ENCODE measurements around the gene ZNF362.

Gene ZNF362

DNA sequence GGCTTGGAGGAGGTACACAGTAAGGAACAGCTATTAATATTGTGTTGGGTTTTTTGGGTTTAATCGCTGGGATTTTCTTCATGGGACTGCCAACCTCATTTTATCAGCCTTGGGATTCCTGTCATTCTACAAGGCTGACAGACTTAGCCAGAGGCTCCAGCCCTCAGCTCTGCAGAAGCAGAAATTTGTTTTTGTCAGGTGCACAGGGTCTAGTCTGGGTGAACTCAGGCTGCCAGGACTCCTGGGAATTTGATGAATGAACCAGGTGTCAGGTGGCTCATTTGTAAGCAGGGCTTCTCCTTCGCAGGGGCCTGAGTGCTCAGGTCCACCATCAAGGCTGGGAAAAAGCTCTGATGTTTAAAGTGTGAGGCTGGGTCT lies 11.5 kb upstream of the ZNF362 start:
- DNase-seq (ENCODE audit: low read depth): no peak

DNA sequence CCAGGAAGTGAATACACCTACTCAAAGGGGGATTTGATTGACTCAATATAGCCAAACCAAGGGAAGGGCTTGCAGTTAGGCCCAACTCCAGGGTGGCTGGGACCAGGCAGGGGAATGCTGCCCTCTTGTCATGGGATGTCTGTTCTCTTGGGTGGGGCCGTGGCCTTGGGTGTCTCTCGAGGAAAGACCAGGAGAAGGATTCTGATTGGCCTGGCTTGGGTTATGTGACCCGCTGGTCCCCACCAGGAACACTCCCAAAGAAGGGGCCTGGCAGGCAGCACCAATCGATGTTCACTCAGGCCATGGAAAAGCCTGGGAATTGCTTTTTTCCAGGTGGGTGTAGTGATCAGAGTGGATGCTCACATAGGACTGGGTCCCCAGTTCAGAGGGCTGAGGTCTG lies 10.1 kb upstream of the ZNF362 start:
- no peak for DNase-seq (ENCODE audit: low read depth)

DNA sequence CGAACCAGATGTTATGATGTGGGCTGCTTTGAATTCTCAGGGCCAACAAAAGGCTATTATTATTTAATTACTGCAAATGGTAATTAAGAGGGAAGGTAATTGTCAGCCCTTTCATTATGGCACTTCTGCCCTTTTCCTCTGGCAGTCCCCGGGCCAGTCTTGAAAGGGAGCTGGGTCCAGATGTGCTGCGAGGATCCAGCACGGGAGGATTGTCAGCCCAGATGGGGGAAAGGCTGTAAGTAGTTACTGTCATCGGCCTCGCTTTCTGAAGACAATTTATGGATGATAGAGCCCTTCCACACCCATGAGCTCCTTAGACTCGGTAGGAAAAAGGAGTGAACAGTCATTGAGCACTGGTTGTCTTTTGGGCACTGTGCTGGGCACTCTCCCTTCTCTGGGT lies 8.7 kb upstream of the ZNF362 start:
- DNase-seq (ENCODE audit: low read depth): no peak

DNA sequence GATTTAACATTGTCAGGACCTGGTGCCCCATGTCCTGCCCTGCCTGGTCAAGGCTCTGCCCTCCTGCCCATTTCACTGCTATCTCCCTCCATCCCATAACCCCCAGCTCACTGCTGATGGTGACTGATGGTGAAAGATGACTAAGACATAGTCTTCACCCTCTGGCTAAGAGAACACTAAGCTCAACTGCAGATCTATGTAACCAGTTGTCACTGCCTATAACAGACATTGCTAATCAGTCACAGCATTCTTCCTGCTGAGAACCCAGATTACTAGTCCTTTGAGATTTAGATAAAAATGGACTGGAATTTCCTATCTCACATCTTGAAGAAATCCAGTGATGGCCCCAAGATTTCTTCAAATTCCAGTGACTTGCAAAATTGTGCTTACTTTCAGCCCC lies 8.0 kb upstream of the ZNF362 start:
- DNase-seq (ENCODE audit: low read depth): no peak

DNA sequence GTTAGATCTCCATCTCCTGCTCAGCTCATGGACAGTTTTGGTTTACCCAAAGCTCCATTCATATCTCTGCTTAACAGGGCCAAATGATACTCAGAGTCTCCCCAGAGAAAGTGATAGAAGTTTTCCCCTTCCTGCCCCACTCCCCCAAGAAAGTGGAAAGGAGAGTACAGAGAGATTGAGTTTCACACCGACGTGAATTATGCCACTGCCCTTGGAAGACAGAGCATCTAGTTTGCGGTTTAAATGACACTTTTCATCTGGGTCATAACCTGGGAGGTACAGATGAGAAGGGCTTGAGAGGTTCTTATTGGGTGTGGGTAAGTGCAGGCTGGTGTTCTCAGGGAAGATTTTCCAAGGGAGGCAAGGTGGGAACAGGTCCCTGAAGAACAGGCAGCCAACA lies 6.9 kb upstream of the ZNF362 start:
- DNase-seq (ENCODE audit: low read depth): no peak

DNA sequence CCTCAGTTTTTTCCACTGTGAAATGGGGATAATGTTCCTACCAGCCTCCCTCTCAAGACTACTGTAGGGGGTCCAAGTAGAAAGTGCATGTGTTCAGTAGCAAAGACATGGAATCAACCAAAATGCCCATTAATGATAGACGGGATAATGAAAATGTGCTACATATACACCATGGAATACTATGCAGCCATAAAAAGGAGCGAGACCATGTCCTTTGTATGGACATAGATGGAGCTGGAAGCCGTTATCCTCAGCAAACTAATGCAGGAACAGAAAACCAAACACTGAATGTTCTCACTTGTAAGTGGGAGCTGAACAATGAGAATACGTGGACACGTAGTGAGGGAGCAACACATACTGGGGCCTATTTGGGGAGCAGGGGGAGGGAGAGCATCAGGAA lies 6.1 kb upstream of the ZNF362 start:
- DNase-seq (ENCODE audit: low read depth): no peak

DNA sequence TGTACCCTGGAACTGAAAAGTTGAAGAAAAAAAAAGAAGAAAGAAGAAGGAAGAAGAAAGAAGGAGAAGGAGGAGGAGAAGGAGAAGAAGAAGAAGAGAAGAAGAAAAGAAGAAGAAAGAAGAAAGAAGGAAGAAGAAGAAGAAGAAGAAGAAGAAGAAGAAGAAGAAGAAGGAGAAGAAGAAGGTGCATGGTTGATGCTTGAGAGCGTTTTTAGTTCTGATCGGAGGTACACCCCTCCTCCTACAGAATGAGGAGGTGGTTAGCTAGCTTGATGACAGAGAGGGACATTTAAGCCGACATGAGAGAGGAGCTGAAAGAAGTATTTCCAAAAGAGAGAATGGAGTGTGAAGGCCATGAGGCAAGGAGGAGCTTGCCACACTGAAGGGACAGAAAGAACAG lies 5.6 kb upstream of the ZNF362 start:
- DNase-seq (ENCODE audit: low read depth): no peak

DNA sequence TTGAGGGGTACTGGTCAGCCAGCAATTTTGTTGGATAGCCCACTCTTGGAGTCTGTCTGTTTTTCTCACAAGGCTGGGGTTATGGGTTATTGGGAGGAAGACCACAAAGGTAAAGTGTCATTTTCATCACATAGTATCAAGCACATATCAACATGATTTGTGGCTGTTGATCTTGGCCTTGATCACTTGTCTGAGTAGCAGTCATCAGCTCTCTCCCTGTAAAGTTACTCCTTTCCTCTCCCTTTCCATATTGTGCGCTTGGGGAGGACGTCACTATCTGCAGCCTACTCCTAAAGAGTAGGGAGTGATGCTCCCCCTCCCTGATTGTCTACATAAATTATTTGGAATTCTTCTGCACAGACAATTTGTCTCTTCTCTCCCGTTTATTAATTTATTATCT lies 1.8 kb upstream of the ZNF362 start:
- DNase-seq (ENCODE audit: low read depth): no peak

DNA sequence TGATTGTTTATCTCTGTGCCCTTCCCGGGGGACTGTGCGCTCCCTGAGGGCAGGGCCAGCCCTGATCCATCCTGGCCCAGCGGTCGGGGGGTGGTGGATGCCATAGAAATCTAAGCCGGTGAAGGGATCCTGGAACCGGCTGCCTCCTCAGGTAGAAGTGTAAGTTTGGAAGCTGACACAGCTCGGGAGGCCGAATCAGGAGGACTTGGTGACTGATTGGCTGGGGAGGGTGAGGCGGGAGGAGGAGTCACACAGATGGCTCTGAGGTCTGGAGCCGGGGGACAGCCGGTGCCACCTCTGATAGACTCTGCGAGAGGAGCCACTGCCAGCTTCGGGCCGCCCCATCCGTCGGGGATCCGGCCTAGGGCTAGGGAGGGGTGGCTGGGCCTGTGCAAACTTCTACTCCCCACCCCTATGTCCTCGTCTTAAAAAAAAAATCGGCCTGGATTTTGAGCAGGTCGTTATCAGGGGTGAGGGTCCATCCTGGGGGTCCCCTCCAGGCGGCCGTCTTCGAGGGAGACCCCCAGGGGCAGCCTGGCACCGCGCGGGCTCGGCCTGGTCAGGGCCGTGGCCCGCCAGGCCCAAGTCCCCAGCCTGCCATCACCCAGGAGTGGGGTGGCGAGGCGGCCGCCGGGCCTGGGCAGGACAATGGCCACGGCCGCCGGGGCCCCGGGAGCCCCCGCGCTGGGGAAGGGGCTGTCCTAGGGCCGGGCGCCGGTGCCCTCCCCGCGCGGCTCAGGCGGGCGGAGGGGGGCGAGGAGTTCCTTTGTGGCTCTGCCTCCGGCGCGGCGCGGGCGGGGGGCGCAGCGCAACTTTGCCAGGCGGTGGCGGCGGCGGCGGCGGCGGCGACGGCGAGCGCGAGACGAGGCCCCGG lies 708 bp upstream of the ZNF362 start:
- peak; percentile 54 for DNase-seq (ENCODE audit: low read depth)

DNA sequence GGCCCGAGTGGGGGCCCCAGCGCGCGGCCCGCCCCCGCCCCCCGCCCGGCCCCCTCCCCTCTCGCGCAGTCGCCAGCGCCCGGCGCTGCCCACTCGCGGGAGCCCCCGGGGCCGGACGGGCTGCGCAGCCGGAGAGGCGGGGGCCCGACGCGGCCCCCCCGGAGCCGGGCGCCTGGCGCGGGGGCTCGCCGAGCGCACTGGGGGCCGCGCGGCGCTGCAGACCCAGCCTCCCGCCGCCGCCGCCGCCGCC lies 146 bp upstream of the ZNF362 start:
- no peak for DNase-seq (ENCODE audit: low read depth)

DNA sequence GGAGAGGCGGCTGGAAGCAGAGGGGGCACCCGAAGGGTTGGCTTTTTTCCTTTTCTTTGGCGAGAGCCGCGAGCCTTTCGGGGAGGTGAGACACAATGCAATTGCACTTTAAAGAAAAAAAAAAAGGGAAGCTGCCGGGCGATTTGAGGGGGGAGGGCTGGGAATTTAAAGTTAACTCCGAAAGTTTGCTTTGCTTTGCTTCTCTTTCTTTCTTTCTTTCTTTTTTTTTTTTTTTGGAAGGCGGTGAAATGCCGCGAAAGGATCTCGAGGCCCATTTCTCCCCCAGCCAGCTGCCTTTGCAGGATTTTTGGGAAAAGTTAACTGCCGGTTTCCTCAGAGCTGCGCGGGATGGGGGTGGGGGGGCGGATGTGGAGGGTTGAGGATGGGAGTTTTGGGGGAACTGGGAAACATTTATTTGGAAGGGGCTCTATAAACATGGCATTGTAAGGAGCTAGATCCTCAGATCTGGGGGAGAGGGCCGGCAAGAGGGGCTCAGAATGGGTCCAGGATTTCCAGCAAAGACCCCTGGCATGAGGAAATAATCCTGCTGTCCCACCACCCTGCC lies 997 bp downstream of the ZNF362 start:
- DNase-seq (ENCODE audit: low read depth): no peak

DNA sequence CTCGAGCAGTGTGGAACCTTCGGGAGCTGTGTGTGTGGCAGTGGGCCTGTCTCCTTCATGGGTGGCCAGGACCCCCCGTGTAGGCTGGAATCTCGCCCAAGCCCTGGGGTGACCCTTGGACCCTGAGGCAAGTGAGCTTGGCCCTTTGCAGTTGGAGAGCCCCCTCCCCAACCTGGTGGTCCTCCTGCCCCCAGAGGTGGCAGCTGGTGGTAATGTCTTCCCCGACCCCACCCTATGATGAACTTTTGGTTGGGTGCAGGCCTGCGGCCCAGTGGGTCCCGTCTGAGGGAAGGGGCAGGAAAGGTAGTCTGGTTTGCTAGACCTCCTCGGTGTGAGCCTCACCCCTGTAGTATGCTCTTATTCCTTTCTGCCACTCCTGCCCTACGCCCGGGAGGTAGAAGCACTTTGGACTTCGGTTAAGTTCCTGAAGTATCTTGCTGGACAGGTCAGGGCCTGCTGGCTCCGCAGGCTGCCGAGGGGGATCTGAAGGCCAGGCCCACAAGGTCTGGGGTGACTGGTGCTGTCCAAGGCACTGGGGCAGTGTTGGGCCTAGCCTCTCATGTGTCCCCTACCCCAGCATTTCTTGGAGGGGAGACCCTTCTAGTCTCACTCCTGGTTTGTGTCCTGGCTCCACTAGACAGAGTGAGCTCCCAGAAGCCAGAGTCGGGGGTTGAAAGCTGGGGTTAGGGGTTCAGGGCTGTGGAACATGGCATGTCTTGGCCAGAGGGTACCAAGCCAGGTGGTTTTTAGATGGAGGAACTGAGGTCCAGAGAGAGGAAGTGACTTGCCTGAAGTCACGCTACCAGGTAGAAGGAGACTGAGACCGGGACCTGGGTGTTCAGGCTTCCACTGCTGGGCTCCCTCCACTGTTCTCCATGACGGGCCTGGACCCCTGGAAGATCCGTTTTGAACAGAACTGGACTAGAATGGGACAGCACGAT lies 1.8 kb downstream of the ZNF362 start:
- no peak for DNase-seq (ENCODE audit: low read depth)

DNA sequence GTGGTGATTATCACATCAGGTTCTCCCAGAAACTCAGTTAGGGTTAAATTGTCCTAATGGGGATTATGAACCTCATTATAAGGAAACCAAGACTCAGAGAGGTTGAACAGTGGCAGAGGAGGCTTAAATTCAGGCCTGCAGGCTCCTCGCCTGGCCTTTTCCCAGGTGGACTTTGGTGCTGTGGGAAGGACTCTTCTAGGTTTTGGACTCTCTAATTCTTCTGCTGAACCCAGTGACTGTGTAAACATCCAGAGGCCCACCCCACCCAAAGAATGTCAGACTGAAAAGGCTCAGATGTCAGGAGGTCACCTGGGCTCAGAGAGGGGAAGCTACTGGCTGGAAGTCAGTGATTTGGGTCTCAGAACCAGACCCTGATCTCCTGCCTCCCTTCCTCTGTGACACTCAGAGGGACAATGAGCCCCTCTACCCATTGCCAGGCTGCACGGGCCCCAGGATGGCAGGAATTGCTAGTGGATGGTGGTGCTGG lies 2.5 kb downstream of the ZNF362 start:
- DNase-seq (ENCODE audit: low read depth): no peak

DNA sequence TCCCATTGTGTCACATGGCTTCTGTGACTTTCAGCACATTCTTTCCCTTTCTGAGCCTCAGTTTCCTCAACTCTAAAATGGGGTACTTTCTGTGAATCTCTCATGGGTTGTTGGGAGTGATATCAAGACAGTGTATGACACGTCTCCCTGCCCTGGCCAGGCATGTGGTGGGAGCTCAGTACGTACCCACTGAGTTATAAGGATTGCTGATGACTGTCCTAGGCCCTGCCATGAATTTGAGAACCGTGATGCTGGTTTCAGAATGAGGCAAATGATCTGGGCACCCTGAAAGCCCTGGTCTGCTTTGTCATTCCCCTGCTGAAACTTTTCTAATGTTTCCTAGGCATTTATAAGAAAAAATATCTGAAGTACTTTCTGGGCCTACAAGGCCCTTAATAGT lies 3.6 kb downstream of the ZNF362 start:
- DNase-seq (ENCODE audit: low read depth): no peak

DNA sequence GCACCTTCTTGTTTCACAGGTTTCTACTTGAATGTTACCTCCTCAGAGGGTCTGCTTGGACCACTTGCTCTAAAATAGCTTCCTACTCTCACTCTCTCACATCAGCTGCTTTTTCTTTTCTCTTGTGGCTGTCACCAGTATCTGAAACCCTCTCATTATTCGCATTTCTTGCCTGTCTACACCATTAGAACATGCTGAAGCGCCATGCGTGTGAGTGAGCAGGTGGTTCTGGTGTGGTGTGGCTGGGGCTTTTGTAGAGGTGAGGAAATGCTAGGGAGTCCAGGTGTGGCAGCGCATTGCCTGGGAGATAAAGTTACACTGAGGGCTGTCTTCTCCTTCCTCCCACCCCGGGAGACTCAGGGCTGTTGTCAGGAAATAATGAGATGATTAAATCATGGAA lies 4.1 kb downstream of the ZNF362 start:
- no peak for DNase-seq (ENCODE audit: low read depth)

DNA sequence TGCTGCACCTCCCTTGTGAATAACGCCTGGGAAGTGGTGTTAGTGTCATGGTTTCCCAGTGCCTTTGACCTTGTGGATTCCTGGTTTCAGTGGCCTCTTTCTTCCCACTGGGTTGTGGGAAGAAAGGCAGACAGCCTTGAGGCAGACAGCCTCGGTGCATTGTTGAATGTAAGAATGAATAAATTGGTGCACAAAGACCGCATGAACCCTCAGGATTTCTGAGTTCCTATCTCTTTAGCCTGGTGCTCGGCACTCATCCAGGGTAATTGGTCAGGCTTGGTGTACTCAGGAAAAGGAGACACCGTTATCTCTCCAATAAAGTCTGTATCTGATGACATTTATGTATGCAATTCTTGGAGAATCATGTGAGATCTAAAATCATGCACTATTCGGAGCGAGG lies 5.1 kb downstream of the ZNF362 start:
- DNase-seq (ENCODE audit: low read depth): no peak

DNA sequence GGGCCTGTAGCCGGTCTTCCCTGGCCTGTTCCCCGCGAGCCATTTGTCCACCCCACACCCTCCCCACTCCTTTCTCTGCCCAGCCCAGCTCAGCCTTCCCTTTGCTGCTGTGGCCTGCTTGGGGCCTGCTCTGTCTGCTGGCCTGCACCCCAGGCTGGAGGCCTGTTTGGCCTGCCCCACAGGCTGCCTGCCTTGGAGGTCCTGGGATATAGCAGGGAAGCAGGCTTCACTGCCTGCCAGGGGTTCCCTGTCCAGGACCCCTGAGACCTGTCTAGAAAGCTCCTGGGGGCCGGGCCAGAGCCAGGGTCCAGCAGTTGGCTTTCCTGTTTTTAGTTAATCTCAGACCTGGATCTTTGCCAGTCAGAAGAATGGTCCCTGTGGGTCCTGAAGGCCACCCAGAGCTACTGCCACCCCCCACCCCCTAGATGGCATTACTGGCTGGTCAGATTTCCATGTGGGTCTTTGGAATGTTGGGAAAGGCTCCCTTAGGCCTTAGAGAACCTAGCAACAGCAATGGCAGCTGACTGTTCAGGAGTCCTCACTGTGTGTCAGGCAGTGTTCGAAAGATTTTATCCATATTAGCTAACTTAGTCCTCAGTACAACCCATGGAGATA lies 7.7 kb downstream of the ZNF362 start:
- no peak for DNase-seq (ENCODE audit: low read depth)

DNA sequence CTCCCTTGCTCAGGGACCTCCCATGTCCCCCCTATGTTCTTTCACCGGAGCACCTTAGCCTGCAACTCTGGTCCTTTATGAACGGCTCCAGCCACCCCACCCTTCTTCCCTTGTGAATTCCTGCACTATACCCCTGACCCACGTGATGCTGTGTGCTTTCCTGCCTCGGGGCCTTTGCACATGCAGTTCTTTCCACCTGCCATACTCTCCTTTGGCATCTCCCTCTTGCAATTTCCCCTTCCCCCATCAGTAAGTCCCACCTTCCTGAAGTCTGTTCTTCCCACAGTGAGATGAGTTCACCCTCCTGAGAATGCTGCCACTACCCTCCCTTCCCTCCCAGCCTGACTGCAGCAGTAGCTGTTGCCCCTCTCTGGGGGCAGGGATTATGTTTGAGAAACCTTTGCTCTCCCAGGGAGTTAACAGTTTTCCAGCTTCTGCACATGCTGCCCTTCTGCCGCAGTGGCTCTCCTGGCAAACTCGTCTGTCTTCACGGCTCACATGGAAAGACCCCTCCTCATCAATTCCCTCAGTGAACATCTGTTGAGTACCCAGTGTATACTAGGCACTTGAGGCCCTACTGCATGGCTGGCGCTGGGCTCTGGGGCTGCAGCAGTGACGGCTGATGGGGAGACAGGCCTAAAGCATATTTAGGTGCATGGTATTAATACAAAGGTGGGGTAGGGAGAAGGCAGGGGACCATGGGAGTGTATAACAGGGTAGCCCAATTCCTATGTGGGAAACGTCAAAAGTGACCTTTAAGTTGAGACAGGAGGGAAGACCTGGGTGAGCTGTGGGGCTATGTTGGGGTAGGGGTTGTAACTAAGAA lies 9.7 kb downstream of the ZNF362 start:
- no peak for DNase-seq (ENCODE audit: low read depth)

DNA sequence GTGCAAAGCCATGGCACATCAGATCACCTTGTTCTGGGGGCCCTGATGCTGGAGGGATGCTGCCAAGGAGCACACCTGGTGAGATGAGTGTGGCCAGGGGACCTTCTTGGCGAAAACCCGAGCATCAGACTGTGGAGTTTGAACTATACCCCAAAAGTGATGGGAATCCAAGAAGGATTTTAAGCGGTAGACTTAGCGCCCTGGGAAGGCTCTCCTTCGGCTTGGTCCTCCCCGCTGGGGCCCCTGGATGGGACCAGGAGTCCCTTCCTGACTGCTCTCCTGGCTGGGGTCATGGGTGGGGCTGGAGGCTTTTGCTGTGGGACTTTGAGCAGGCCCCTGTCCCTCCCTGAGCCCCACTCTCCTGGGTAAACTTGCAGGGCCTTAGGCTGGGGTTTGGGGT lies 10.5 kb downstream of the ZNF362 start:
- DNase-seq (ENCODE audit: low read depth): no peak

DNA sequence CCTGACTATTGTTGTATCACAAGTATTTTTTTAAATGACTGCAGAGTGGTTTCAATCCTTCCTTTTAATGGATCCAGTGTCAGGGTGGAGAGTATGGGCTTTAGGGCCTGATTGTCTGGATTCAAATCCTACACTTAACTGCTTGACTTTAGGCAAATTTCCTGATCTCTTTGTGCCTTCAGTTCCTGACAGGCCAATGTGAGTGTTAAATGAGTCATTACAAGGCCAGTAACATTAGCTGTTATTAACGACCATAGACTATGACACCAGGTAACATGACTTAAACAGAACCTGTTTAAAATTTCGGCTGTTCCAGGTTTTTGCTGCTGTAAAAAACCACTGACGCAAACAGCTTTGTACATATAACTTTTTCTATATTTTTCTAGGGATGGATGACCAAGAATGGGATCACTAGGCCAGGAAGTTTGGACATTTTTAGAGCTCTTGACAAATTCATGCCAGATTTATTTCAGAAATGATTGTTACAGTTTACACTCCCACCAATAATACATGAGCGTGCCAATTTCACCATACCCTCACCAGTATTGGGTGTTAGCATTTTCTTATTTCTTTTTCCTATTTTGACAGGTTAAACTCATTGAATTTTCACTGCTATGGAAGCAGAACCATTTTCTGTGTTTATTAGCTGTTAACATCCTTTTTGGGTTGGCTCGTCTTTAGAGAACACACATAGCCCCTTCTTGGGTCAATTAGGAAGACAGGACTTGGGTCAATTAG lies 11.3 kb downstream of the ZNF362 start:
- DNase-seq (ENCODE audit: low read depth): no peak

DNA sequence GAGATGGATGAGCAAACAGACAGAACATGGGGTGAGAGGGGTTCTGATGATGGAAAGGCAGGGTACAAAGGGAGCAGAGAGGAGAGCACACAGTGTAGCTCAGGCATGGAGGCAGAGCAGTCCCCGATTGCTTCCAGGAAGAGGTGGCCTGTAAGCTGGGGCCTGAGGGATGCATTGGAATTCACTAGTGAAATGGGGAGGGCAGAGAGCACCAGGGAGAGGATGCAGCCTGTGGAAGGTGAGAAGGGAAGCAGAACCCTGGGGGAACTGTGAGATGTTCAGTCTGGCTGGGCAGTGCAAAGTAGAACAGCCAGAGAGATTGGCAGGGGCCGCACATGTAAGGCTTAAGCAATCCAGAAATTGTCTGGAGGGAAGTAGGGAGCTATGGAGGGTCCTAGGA lies 12.2 kb downstream of the ZNF362 start:
- DNase-seq (ENCODE audit: low read depth): no peak

Data from fibroblast of gingiva (primary cell).